Measurements from ENCODE around the gene MTFP1. TPM values are rescaled to one million over a fixed set of nuclear protein-coding genes. Genes with fewer than 3 reads are reported as not detected.
"Not testable (repeated sequence)": the region's sequence is repeated elsewhere in the genome, so short reads cannot be mapped to it uniquely, and the experiment has no call there.

Gene MTFP1
- total RNA-seq, 2 donors from 2014 or later: 25.9 to 30.8 TPM

DNA sequence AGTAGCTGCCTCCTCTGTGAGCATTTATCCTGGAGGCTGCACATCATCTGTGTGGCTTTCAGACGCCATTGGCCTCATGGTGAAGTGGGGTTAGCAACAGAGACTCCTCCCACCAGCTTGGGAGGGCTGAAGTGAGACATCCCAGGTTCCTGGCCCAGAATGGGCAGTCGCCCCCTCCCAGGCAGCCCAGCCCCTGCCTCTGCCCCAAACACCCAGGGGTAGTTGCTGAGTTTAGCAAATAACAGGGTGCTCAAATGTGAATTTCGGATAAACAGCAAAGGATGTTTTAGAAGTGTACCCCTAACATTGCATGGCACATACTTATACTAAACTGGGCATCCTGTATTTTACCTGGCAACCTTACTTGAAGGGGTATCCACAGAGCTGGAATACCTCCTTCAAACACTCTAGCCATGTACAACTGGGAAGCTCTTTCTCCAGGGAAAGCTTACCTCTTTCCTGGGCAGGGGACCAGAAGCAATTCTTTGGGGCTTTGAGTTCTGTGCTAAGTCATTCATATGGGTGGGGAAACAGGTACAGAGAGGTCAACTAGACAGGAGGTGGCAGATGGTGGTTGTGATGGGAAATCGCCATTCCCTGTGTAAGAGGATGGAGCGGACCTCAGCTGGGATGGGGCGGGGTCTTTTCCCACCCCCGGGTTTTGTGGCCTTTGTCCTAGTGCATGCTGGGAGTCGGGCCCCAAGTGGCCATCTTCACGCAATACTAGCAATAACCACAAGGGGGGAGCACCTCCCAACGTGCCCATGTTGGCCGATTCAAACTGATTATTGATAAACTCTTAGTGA is 19.3 kb downstream of the MTFP1 start:
- 28 to 50% methylated on average over 2 to 11 of the region's 11 CpGs for WGBS, 2 experiments (ENCODE audit: insufficient coverage in 1 of 2, insufficient read length in 1 of 2)
- Histone ChIP-seq H3K36me3 (ENCODE audit: control insufficient read depth, insufficient read depth, low read length) (no peaks in the 10 kb centered on the region), H3K27me3 (ENCODE audit: control insufficient read depth, insufficient read depth, low read length, poor library complexity, severe bottlenecking) (no peaks in the 10 kb centered on the region), H3K9me3 (ENCODE audit: control insufficient read depth, low read length) (no peaks in the 10 kb centered on the region), H3K4me1 (ENCODE audit: control insufficient read depth, insufficient read depth, low read length) (no peaks in the 10 kb centered on the region), H3K4me3 (ENCODE audit: low read length) (no peak overlapping the region), H3K9ac (ENCODE audit: extremely low read depth, low read length, poor library complexity, severe bottlenecking) (no peak overlapping the region), H3K27ac (ENCODE audit: low read depth, low read length) (no peak overlapping the region)
- TF ChIP-seq, protein P1, sequence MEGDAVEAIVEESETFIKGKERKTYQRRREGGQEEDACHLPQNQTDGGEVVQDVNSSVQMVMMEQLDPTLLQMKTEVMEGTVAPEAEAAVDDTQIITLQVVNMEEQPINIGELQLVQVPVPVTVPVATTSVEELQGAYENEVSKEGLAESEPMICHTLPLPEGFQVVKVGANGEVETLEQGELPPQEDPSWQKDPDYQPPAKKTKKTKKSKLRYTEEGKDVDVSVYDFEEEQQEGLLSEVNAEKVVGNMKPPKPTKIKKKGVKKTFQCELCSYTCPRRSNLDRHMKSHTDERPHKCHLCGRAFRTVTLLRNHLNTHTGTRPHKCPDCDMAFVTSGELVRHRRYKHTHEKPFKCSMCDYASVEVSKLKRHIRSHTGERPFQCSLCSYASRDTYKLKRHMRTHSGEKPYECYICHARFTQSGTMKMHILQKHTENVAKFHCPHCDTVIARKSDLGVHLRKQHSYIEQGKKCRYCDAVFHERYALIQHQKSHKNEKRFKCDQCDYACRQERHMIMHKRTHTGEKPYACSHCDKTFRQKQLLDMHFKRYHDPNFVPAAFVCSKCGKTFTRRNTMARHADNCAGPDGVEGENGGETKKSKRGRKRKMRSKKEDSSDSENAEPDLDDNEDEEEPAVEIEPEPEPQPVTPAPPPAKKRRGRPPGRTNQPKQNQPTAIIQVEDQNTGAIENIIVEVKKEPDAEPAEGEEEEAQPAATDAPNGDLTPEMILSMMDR (conservative IDR thresholded peaks at IDR 0.05): peak; percentile 93
- Mint-ChIP-seq H3K4me3 (peak overlapping the region; percentile 32), H3K9me3 (no peaks in the 10 kb centered on the region), H3K27ac (peak overlapping the region; percentile 78), H3K36me3 (ENCODE audit: low read depth) (no peaks in the 10 kb centered on the region), H3K4me1 (peaks cover 2% of the 10 kb centered on the region), H3K27me3 (ENCODE audit: insufficient read depth) (peaks cover 2% of the 10 kb centered on the region)
- peak; percentile 93 for DNase-seq

DNA sequence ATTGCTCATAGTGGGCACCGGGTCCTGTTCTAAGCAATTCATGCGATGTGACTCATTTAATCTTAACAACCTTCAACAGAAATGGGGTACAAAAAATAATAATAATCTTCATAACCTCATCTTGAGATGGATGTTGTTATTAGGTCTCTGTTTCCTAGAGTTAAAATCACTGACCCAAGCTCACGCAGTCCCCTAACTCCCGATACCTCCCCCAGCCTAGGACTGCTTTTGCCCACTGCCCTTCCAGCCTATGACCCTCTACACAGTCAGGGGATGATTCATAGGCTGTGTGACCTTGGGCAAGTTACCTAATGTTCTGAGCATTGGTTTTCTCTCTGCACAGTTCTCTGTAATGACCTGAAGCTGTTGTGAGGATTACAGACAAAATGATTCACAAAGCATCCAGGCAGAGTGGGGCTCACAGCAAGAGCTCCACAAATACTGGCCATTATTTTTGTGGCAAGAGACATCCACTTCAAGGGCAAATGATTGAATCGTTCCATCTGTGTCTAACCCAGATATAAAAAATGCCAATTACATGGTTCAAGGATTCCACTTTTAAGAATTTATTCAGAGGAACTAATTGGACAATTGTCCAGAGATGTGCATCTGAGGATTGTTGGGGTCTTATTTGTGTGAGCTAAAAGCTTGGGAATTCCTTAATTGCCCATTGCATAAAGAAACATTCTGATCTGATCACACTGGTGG is 20.0 kb downstream of the MTFP1 start:
- no peak overlapping the region for H3K27ac Mint-ChIP-seq
- H3K4me1 Mint-ChIP-seq: peaks cover 2% of the 10 kb centered on the region
- H3K36me3 Mint-ChIP-seq (ENCODE audit: low read depth): no peaks in the 10 kb centered on the region
- DNase-seq: no peak
- Histone ChIP-seq H3K27me3 (ENCODE audit: control insufficient read depth, insufficient read depth, low read length, poor library complexity, severe bottlenecking) (no peaks in the 10 kb centered on the region), H3K9ac (ENCODE audit: extremely low read depth, low read length, poor library complexity, severe bottlenecking) (no peak overlapping the region), H3K36me3 (ENCODE audit: control insufficient read depth, insufficient read depth, low read length) (no peaks in the 10 kb centered on the region), H3K9me3 (ENCODE audit: control insufficient read depth, low read length) (no peaks in the 10 kb centered on the region), H3K27ac (ENCODE audit: low read depth, low read length) (no peak overlapping the region), H3K4me3 (ENCODE audit: low read length) (no peak overlapping the region), H3K4me1 (ENCODE audit: control insufficient read depth, insufficient read depth, low read length) (no peaks in the 10 kb centered on the region)
- 29 to 66% methylated on average over 3 to 5 of the region's 5 CpGs for WGBS, 2 experiments (ENCODE audit: insufficient coverage in 1 of 2, insufficient read length in 1 of 2)
- no peaks in the 10 kb centered on the region for H3K27me3 Mint-ChIP-seq (ENCODE audit: insufficient read depth)
- no peak overlapping the region for H3K4me3 Mint-ChIP-seq
- TF ChIP-seq, protein P1 (conservative IDR thresholded peaks at IDR 0.05): peak; percentile 36
- no peaks in the 10 kb centered on the region for H3K9me3 Mint-ChIP-seq

DNA sequence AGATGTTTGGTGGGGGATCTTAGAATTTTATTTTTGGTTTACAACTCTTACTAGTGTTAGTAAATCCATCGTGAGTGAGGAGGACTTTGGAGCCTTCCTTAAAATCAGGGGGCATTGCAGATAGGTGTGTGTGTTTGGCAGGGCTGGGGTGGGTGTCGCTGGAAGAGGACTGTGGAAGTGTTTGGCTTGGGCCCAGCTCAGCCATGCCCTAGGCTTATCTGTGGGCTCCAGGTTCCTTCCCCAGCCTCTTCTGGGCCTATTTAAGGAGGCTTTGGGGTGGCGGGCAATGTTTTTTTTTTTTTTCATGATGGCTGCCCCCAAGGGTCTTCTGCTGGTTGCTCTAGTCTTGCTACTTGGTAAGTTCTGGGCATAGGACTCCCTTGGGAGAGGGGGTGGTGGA is 22.1 kb downstream of the MTFP1 start:
- Mint-ChIP-seq H3K4me1 (peaks cover 2% of the 10 kb centered on the region), H3K27me3 (ENCODE audit: insufficient read depth) (no peaks in the 10 kb centered on the region), H3K27ac (no peak overlapping the region), H3K9me3 (no peaks in the 10 kb centered on the region), H3K36me3 (ENCODE audit: low read depth) (no peaks in the 10 kb centered on the region), H3K4me3 (no peak overlapping the region)
- WGBS, 2 experiments (ENCODE audit: insufficient coverage in 1 of 2, insufficient read length in 1 of 2): 95 to 100% methylated on average over 1 to 3 of the region's 3 CpGs
- Histone ChIP-seq H3K27me3 (ENCODE audit: control insufficient read depth, insufficient read depth, low read length, poor library complexity, severe bottlenecking) (no peaks in the 10 kb centered on the region), H3K9ac (ENCODE audit: extremely low read depth, low read length, poor library complexity, severe bottlenecking) (no peak overlapping the region), H3K4me3 (ENCODE audit: low read length) (no peak overlapping the region), H3K27ac (ENCODE audit: low read depth, low read length) (no peak overlapping the region), H3K9me3 (ENCODE audit: control insufficient read depth, low read length) (no peaks in the 10 kb centered on the region), H3K36me3 (ENCODE audit: control insufficient read depth, insufficient read depth, low read length) (no peaks in the 10 kb centered on the region), H3K4me1 (ENCODE audit: control insufficient read depth, insufficient read depth, low read length) (no peaks in the 10 kb centered on the region)
- TF ChIP-seq, protein P1 (conservative IDR thresholded peaks at IDR 0.05): no peak
- DNase-seq: no peak

DNA sequence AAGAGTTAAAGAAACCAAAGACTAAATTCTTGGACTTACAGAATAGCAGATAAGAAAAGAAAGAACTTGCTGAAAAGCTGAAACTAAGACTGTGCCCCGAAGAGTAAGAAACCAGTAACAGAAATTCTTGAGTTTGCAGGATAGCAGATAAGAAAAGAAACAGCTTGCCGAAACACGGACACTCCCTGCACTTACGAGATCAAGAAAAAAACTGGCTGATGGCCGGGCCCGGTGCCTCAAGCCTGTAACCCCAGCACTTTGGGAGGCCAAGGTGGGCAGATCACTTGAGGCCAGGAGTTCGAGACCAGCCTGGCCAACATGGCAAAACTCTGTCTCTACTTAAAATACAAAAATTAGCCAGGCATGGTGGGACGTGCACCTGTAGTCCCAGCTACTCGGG is 25.9 kb downstream of the MTFP1 start:
- H3K4me3 Mint-ChIP-seq; H3K9me3 ChIP-seq (ENCODE audit: control insufficient read depth, low read length); H3K27me3 Mint-ChIP-seq (ENCODE audit: insufficient read depth); H3K27ac Mint-ChIP-seq; H3K4me1 ChIP-seq (ENCODE audit: control insufficient read depth, insufficient read depth, low read length); H3K27ac ChIP-seq (ENCODE audit: low read depth, low read length); H3K9me3 Mint-ChIP-seq; H3K9ac ChIP-seq (ENCODE audit: extremely low read depth, low read length, poor library complexity, severe bottlenecking); H3K27me3 ChIP-seq (ENCODE audit: control insufficient read depth, insufficient read depth, low read length, poor library complexity, severe bottlenecking); H3K36me3 ChIP-seq (ENCODE audit: control insufficient read depth, insufficient read depth, low read length); DNase-seq; H3K4me1 Mint-ChIP-seq; H3K4me3 ChIP-seq (ENCODE audit: low read length); H3K36me3 Mint-ChIP-seq (ENCODE audit: low read depth): not testable (repeated sequence)
- 78 to 87% methylated on average over 9 of the region's 9 CpGs for WGBS, 2 experiments (ENCODE audit: insufficient coverage in 1 of 2, insufficient read length in 1 of 2)

Measured in endodermal cell (in vitro differentiated cells).